AG09309 (cell line): ENCODE measurements around the gene NKAIN1.
"Not testable (repeated sequence)": the region's sequence is repeated elsewhere in the genome, so short reads cannot be mapped to it uniquely, and the experiment has no call there.

Source experiments
- DNase-seq: peaks from one replicate; pipeline ENCODE4 v3.0.0-alpha.2; 2010; ENCODE audit warnings: low read depth
- H3K4me3 ChIP-seq: 2 replicates; pipeline ENCODE4 v1.5.1; 2011; ENCODE audit warnings: mild to moderate bottlenecking, low read depth, low read length, moderate library complexity; ENCODE audit not compliant: control insufficient read depth
- CTCF ChIP-seq: IDR thresholded peaks from 2 replicates; pipeline ENCODE4 v1.5.1; 2011; ENCODE audit warnings: mild to moderate bottlenecking, low read depth, low read length, inconsistent platforms; ENCODE audit not compliant: insufficient read depth, control insufficient read depth; ENCODE audit errors: missing control alignments

NKAIN1 gene

DNA sequence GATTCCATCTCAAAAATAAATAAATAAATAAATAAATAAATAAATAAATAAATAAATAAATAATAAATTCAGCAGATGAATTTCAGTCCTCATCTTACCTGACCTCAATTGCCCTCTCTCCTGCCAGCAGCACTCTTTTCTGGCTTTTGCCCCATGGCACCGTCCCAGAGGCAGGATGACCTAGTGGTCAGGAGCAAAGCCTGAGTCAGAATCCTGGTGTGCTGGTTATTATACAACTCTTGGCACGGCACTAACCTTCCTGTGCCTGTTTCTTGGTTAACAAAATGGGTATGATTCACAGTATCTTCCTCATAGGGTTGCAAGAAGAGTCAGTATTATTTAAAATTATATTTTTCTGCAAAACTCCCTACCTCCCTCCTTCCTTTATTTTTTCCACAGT is 43.0 kb downstream of the NKAIN1 start:
- peak; percentile 40 for DNase-seq
- no peak for TF ChIP-seq CTCF

DNA sequence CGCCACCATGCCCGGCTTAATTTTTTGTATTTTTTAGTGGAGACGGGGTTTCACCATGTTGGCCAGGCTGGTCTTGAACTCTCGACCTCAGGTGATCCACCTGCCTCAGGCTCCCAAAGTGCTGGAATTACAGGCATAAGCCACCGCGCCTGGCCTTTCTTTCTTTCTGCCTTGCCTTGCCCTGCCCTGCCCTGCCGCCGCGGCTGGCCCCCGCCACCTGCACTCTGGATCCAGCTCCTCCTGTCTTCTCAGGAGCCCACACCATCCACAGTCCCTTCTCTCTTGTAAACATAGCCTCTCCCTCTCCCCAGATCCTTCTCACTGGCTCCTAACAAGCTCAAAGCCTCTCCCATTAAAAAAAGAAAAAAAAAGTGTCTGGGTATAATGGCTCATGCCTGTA is 44.4 kb downstream of the NKAIN1 start:
- not testable (repeated sequence) for H3K4me3 ChIP-seq, DNase-seq

More for the DNA sequence above, 43.0 kb downstream of the NKAIN1 start:
- no peak overlapping the region for H3K4me3 ChIP-seq

DNA sequence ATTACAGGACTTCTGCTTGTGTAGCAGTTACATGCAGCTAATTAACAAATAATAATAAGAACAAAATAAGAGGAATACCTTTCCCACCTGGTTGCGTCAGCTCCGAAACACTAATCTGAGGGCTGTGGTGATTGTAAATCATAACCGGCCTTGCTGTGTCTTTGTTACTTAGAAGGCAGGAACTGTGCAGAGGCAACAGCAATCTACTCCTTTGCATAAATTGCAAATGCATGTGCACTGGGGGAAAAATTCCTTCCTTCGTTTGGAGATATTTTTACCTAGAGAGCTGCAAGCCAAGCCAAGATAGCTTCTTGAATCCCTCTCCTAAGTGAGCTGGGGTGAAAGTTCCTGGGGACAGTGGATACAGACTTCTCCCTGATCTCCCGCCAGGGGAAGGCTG is 46.0 kb downstream of the NKAIN1 start:
- DNase-seq: no peak
- TF ChIP-seq CTCF: no peak
- H3K4me3 ChIP-seq: no peak overlapping the region

DNA sequence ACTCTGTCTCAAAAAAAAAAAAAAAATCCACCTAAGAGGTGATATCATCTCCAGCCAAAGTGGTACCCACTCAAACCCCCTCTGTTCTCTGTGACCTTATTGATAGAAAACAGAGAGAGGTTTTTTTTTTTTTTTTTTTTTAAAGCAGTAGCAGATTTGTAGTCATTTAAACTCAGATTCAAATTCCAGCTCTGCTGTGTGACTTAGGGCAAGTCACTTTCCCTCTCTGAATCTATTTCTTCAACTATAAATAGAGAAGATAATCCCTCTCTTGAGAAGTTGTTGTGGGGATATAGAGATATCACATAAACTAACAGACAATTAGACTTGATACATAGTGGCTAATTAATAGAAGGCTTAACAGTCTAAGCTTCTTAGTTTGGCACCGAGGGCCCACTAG is 48.4 kb downstream of the NKAIN1 start:
- DNase-seq: no peak
- no peak for TF ChIP-seq CTCF
- no peak overlapping the region for H3K4me3 ChIP-seq

DNA sequence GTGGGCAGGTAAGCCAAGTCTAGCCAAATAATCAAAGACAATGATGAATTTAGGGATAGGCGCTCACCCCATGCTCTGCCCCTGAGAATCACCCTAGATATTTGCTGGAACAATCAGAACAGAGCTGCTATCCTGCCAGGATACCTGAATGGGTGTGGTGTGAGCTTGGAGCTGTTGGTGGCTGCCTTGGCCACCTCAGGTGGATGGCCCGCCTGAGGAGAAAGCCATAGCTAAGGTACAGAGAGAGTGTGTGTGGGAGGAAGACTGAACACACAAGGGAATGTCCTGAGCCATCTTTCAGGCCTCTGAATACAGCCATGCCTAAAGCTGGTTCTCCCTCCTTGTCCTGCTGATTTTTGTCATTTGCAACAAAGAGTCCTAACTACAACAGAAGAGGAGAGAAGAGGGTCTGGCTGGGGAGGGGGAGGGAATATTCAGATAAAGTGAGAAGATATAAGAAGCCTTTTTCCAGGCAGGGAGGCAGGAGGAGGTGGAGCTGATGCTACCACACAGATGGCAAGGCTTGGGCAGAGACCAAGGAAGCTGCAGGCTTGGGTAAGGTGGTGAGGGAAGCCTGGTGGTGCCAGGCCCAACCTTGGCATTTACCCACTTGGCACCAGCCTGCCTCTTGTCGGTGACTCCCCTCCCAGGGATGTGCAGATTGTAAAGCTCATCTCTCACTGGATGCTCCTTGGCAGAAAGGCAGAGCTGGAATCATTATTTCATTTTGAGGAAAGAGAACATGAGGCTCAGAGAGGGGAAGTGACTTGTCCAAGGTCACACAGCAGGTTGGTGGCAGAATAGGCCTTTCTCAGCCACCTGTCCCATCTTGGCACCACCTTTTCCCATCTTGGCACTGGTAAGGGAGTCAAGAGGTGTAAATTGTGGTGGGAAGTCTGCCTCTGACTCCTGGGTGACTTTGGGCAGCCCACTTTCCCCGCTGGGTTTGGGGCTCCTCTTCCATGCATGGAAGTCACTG is 49.7 kb downstream of the NKAIN1 start:
- H3K4me3 ChIP-seq: no peak overlapping the region
- no peak for DNase-seq
- TF ChIP-seq CTCF: no peak

- TF ChIP-seq CTCF: peak; percentile 81
- DNase-seq: no peak
- H3K4me3 ChIP-seq: no peak overlapping the region
Observed at GRCh38 chr1:31183927-31184554, 55.6 kb downstream of the NKAIN1 start.

DNA sequence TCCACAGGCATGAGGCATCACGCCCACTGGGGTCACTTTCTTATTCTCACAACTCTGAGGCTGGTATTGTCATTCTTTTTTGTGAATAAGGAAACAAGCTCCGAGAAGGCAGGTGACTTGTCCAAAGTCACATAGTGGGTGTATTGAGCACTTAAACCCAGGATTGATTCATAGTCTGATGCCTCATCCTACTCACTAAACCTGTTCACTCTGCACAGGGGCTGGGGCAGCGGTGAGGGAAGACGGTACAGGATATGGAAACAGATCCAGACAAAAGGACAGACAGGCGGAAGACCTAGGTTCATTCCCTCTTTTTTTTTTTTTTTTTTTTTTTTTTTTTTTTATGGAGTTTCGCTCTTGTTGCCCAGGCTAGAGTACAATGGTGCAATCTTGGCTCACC is 56.6 kb downstream of the NKAIN1 start:
- no peak for DNase-seq

More for the DNA sequence above, 56.6 kb downstream of the NKAIN1 start:
- no peak for TF ChIP-seq CTCF
- H3K4me3 ChIP-seq: no peak overlapping the region
